Kidney glomerular epithelial cell (primary cell): ENCODE measurements around the gene SMOC2.
"Not testable (repeated sequence)": the region's sequence is repeated elsewhere in the genome, so short reads cannot be mapped to it uniquely, and the experiment has no call there.

Experiments used
- DNase-seq: peaks from one replicate; lab custom pipeline; 2025; lab: John Stamatoyannopoulos, UW

The SMOC2 gene

DNA sequence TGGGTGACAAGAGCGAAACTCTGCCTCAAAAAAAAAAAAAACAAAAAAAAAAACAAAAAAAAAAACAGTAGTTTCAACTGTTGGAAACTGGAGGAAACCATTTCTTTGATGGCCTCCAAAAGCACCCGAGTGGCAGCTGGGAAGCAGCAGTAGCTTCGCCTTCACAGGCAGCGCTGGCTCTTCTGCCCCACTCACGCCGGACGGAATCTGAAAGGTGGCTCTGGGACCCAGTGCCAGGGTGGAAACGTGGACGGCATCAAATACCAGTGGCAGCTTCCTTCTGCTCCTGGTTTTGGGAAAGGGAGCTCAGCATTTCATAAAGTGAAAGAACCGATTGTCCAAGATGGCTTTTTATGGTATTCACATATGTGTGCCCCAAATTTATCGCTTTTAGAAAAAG, 159.4 kb downstream of the SMOC2 start:
- DNase-seq, result no peak

DNA sequence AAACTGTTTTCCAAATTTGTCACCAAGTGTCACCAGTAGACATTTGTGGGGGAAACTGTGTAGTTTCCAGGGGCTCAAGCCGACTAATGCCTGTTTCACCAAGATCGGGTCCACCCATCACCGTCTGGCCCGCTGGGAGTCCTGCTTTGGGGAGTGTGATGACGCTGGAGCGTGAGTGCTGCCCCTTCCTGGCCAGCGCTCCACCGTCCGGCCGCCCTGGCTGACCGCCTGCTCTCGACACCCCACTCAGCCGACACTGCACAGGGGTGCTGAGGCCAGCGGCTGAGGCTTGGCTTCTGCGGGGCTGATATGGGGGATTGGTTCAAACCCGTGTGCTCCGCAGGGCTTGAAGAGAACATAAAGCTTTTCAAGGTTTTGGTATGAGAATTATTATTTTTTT, 160.1 kb downstream of the SMOC2 start:
- no peak for DNase-seq

DNA sequence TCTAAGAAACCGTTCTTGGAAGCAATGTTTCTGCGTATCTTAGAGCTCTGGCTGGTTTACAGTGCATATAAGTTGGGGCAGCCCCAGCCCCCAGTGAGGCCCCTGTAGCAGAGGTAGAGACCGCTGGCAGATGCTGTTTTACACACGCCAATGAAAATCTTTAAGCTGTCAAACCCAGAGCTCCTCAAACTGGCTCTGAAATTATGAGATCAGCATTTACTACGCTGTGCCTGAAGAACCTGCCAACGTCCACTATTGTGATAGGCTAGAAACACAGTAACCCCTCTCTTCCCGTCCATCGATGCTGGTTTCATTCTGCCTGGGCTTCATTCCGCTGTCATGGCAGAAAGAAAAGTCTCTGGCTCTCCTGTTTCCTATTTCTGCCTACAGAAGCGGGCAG, 160.6 kb downstream of the SMOC2 start:
- no peak for DNase-seq

DNA sequence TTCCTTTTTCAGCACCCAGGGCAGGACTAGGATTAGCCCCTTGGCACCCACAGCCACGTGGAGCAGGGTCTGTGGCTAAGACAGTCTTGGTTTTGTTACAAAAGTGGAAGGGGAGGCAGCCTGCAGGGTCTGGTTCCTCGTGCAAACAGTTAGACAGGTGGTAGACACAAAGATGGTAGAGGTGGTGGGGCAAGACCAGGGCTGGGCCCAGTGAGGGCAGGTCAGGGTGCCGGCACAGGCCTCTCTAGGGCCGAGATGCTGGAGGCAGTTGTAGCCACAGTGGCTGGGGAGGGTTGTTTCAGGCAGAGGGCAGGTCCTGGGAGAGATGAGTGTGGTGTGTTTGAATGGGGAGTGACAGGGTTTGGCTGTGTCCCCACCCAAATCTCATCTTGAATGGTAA, 161.6 kb downstream of the SMOC2 start:
- DNase-seq, result no peak

DNA sequence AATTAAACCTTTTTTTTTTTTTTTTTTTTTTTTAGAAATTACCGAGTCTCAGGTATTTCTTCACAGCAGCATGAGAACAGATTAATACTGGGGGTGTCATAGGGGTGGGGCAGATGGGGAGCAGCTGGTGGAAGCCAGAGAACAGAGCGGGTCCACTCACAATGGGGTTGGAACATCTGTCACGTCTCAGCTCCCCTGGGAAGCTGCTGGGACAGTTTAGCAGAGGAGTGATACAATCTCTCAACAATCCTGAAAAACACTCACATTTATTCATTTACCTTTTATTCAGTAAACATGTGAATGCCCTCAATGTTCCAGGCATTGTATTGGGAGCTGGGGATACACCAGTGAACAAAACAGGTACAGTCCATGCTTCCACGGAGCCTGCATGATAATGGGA, 162.2 kb downstream of the SMOC2 start:
- DNase-seq, result no peak

DNA sequence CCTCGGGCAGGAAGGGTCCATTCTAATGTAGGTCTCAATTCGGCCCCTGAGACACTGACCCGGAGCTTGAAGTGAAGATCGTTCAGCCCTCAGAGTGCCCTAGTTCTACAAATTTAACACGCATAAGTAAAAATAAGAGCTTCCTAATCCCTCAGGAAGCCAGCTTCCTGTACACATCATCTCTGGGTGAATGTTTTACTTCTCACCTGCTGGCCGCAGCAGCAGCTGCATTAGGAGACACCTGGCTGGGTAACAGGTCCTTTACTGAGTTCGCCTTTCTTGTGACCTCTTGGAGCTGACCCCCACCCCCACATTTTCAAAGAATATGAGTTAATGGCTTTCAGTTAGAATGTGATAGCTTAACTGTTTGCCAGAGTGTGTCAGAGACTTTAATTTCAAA, 165.0 kb downstream of the SMOC2 start:
- DNase-seq, result no peak

DNA sequence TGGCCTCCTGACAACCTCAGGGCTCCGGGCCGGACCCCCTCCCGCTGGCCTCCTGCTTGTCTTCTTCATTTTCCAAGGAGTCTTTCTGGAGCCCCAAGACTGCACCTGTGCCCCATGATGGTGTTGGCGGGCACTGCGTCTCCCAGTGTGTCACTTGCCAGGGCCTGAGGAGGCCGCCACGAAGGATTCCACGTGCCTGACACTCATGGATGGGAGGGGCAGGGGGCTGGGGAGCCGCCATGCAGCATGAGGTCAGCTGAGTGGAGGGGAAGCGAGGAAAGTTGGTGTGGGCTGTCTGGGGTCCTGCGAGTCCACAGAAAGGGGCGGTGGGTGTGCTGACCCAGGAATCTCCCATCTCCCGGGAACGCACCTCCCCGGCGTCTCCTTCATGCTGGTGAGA, 165.7 kb downstream of the SMOC2 start:
- no peak for DNase-seq

DNA sequence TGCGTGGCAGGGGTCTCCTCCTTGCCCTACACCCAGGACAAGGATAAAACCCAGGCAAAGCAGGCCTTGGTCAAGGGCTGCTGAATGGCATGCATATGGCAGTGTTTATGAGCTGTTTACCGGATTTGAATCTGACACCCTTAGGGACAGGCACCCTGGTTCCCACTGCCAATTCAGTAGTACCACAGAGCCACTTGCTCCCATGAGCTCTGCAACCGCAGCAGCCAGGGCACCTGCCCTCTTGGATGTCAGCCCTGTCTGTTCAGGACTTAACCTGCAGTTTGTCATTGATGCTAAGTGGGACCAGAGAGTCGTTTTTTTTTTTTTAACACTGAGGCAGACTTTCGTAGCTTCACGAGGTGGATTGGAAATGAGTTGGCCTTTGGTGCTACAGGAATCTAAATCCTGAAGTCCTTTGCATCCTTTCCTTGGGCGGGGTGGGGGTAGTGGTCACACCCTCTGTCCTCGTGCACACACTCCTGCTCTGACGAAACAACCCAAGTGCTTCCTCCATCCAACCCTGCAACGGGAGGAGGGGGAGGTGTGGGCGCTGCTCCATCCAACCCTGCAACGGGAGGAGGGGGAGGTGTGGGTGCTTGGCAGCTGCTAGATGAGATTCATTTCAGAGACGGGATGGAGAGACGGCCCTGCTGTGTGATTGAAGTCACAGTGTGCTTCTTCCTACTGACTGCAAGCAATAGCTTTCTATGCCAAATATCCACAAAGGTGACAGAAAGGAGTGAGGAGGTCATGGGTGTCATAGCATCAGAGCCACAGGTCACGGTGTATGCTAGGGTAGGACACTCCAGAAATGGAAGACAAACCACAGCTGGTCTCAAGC, 166.5 kb downstream of the SMOC2 start:
- DNase-seq, result peak; percentile 9

DNA sequence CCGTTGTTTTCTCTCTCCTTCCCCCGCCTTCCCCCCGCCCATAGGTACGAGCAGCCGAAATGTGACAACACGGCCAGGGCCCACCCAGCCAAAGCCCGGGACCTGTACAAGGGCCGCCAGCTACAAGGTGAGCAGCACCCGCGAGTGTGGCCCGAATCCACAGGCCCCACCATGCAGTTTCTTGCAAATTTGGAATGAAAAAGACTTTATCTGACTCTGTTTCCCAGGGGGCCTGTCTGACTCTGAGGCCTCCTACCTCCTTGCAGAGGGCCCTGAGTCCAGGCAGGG, 167.1 kb downstream of the SMOC2 start:
- no peak for DNase-seq

DNA sequence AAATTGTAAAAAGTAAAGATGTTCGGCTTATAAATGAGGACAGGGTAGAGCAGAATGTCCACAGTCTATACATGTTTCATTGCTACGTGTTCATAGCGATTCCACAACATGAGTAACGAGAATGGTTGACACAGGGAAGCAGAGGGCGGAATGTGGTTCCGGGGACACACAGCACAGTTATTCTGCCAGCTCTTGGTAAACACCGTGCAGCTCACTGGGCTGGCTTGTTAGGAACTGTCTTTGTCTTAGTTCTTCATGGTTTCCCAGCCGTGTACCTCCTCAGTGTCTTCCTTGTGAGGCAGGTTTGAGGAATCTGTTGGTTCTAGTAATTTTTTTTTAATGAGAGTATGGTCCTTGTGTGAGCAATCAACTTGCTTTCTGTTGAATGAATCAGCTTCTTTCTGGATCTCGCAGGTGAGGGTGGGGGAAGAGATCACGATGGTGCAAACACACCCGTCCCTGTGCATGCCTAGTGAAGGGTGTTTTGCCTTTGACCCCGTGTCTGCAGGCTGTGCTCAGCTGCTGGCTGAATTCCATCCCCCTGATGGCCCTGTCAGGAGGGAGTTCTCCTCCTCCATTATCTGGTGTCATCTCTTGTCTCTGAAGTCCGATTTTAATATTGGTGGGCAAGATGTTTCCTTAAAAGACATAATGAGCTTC, 168.2 kb downstream of the SMOC2 start:
- no peak for DNase-seq

DNA sequence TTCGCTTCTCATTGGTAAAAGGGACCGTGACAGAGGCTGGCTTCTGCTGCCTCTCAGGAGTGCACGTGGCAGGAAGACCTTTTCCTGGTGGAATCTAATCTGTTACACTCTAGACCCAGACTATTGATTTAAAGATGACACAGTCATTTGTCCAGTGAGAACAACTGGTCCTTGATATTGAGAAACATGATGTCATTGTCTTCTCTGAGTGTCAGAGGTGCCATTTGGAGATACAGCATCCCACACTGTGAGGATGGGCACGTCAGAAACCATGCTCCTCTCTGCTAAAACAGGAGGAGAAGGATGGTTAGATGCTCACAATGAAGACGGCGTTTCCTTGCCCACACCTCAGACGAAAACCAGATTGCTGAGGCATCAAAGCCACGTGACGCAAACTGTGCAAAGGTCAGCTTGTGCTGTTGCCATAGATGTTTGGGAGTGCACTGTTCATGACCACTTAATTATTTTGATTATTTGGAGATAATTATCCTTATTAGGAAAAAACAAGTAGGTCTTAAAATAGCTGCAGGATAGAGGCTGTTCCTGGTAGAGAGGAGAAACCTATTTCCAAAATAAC, 169.0 kb downstream of the SMOC2 start:
- DNase-seq, result no peak

DNA sequence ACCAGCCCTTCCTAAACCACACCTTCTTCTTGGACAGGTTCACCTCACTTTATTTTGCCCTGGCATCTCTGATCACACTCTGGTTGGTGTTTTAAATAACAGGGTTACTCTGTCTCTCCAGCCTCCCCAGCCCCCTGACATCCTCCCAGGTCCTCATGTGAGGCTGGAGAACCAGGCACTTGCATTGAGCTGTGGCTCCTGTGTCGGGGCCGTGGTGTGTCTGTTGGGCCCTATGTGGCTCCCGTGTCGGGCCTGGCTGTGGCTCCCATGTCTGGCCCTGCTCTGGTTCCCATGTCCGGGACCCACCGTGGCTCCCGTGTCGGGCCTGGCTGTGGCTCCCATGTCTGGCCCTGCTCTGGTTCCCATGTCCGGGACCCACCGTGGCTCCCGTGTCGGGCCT, 170.0 kb downstream of the SMOC2 start:
- DNase-seq, result not testable (repeated sequence)

DNA sequence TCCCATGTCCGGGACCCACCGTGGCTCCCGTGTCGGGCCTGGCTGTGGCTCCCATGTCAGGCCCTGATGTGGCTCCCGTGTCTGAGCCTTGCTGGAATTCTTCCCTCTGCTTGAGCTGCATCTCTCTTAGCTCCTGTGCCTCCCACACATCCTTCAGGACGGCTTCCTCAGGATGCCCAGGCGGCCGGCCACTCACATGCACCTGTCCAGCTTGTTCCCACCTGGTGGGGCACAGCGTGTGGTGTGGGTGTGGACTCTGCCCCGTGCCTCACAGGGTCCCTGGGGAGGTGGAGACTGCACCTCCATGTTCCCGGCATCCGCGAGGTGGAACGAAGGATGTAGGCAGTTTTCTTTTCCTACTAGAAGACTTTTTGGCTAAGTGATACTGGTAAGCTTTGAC, 170.7 kb downstream of the SMOC2 start:
- no peak for DNase-seq

DNA sequence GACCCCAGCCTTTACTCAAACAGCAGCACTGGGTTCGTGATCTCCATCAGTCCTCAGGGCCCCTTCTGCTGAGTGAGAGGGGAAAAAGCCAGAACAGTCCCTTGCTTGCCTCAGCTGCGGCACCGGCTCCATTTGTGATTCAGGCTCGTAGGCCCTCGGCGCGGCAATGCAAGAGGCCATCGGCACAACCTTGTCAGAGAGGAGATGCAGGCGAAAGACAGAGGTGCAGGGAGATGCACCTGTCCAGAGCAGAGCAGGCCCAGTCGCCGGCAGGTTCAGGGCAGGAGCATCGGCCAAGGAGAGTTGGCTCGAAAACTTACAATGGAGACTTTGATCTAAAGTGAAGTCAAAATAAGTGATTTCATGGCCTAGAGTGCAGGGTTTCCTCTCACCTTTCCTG, 171.6 kb downstream of the SMOC2 start:
- DNase-seq, result no peak

DNA sequence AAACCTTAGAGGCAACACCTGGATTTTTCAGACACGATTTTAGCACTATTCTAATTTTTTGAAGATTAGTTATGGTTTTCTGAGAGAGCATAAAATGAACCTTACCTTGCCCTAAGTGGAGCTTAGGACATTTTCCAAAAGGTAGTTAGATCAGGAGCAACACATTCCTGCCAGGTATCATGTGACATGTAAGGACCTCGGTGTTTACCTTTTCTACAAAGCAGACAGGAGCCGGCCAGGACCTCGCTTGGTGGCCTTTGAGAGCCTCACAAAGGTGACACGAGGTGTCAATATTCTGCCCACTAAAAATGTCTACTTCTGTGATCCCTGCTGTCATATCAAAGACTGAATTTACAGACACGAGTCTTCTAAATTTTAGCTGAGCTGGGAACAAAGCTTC, 174.9 kb downstream of the SMOC2 start:
- no peak for DNase-seq

DNA sequence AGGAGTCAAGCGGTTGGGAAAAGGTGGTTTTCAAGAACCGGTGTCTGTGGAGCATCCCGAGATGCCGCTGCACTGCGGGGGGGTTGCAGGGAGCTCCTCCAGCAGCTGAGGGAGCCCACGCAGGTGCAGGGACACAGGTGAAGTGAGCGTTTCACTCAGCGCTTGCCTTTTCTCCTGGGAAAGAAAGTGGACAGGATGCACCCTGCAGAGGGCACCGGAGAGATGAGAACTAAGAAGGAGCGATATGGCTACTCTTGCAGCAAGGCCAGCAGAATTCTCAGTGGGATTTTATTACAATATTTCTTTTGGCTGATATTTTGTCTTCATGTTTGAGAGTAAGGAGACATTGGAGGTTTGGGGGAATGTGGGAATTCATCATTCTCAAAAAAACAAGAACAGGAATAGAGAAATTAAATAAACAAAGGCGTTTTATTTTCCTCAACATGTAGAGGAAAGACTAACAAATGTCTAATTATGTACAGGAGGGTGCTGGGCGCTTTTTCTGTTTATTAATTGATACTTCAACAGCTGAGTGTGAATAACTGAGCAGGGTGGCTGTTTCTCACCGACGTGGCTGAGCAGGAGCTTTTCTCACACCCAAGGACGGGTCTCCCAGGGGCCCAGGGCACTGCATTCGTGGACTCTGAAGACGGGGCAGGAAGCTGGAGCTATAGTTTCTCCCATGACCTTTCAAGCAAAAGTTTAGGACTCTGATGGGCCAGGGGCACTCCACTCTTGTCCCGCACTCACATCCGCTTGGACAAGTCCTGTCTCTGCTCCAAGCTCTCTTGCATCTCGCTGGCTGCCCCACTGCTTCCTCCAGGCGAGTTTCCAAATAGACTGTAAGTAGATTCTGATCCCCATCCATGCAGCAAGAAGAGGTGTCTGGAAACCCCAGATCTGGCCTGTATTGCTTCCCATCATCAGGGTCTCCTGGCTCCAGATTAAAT, 176.1 kb downstream of the SMOC2 start:
- DNase-seq, result peak; percentile 13

DNA sequence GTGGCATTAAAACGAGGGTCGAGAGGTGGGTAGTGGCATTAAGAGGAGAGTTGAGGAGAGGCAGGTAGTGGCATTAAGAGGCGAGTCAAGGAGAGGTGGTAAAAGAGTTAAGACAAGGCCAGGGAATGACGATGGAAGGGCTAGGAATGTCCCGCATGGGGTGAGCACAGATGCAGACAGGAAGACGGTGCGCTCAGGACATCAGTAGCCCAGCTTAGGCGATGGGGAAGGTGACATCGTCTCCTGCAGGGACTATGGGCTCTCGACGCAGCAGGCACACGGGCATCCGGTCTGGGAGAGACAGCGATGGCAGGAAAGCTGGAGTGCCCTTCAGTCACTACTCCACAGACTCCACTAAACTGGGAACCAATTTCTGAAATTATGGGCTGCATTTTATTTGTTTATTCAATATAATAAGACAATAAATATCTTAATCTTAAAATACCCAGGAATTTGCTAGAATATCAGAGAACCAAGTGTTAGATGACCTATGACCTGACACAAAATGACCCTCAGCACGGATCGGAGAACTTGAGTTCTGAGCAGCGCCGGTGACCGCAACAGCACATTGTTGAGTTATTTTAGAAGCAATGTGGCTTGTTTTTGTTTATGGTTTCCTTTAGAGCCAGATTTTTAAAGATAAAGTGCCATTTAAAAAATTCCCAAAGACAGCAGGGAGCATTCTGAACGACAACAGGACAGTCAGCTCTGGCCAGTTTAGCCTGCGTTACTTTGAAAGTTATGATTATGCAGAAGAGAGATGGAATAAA, 177.7 kb downstream of the SMOC2 start:
- DNase-seq, result no peak

DNA sequence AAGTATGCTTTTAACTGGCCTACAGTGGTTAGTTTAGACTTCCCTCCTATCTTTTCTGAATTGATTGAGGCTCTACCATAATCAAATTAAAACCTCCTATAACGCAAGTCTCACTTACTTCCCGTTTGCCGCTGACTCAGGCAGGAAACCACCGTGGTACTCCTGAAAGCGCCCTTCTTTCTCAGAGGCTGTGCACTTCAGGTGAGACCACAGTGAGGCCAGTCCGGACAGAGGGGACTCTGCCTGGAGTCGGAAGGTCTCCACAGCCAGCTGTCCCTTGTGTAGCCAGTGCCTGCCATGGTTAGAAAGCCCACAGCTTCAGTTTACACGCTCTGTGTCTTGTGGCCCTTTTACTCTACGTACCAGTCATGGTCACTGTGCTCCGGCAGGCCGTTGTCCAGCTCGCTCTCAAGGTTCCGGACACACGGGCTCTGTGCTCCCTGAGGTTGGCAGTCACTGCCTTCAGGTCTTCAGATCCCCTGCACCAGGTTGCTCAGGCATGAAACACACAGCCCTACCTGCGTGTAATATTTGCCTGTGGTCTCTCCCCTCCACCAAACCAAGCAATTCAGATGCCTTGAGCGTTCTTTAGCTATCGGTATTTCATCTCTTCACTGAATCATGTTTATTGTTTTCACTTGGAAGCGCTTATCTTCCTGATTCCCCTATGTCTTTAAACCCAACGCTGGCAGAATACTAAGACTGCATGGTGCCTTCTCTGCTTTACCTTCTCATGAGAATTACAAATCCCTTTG, 178.8 kb downstream of the SMOC2 start:
- DNase-seq, result no peak

DNA sequence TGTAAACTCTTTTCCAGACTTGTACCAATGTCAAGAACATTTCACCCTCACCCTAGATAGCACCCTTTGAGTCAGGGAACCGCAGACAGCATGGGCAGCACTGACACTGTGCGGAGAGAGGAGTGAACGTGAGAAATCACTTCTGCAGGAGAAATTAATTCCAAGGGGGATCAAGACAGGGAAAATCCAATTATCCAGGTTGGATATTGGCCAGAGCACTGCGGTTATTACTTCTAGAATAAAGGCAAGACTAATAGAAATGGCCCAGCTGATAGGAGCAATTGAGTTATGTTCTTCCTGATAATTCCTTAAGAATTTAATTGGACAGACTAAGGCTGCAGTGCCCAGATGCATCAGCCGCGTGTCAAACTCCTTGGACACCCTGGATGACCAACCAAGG, 179.6 kb downstream of the SMOC2 start:
- DNase-seq, result no peak

DNA sequence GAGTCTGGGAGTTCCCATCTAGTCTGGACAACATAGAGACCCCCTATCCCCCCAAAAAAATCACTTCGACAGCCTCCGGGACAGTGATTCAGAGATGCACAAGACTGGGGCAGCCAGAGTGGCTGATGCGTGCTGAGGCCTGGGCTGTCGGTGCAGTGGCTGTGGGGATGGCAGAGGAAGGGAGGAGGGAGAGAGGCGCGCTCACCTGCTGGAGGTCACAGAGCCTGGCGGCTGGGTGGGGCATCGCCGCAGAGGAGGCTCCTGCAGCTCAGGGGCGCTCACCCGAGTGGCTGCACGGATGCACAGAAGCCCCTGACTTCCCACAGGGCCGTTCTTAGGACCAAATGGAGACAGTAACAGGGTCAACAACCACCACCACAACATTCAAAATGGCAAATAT, 182.8 kb downstream of the SMOC2 start:
- DNase-seq, result no peak

DNA sequence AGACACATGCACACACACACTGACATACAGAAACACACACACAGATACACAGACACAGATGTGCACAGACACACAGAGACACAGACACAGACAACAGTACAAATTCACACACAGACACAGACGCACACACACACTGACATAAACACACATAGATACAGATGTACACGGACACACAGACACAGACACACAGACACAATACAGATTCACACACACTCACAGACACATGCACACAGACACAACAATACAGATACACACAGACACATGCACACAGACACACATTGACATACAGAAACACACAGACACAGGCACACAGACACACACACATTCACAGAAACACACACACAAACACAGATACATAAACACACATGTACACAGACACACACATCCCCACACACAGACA, 183.6 kb downstream of the SMOC2 start:
- no peak for DNase-seq
